Keratinocyte (primary cell): Measurements from ENCODE around the gene PLXNA2. TPM values are rescaled to one million over a fixed set of nuclear protein-coding genes. Genes with fewer than 3 reads are reported as not detected.
A peak's percentile ranks its signal among the peaks of the same experiment; 100 is the strongest.

Experiments used
- DNase-seq: peaks from one replicate; pipeline ENCODE4 v3.0.0-alpha.2; 2011; ENCODE audit warnings: low read depth, missing footprints, low spot score
- FAIRE-seq: peaks from 2 replicates; lab custom pipeline; 2011; peaks lifted over from hg19 to GRCh38; lab: Jason Lieb, UNC
- H2AFZ ChIP-seq: 2 replicates; pipeline ENCODE4 v1.6.0; 2012; ENCODE audit warnings: low read length, control low read depth, inconsistent platforms; ENCODE audit not compliant: control insufficient read depth
- H3K27ac ChIP-seq: 2 replicates; pipeline ENCODE4 v1.5.1; 2011; ENCODE audit warnings: low read length; ENCODE audit not compliant: control insufficient read depth, insufficient read depth
- H3K27me3 ChIP-seq: 3 replicates; pipeline ENCODE4 v1.6.0; 2011; ENCODE audit warnings: low read length; ENCODE audit not compliant: control insufficient read depth, insufficient read depth; ENCODE audit errors: extremely low read depth
- H3K36me3 ChIP-seq, 2 experiments: 2 replicates in 1 of 2; 3 replicates in 1 of 2; pipeline ENCODE4 v1.5.1; 2011; ENCODE audit warnings: low read length in 2 of 2, mild to moderate bottlenecking in 1 of 2; ENCODE audit not compliant: control insufficient read depth in 2 of 2, insufficient read depth in 2 of 2; ENCODE audit errors: extremely low read depth in 1 of 2
- H3K4me1 ChIP-seq: 3 replicates; pipeline ENCODE4 v1.5.1; 2011; ENCODE audit warnings: low read length; ENCODE audit not compliant: control insufficient read depth, insufficient read depth; ENCODE audit errors: extremely low read depth
- H3K4me2 ChIP-seq: 3 replicates; pipeline ENCODE4 v1.6.0; 2011; ENCODE audit warnings: low read depth, low read length; ENCODE audit not compliant: control insufficient read depth, insufficient read depth; ENCODE audit errors: extremely low read depth
- H3K4me3 ChIP-seq, 3 experiments: fragments of 200-600 bp in 1 of 3; sonication (generic) in 1 of 3; 2 replicates in 2 of 3; 3 replicates in 1 of 3; pipeline ENCODE4 v1.5.1; 2011 to 2016; ENCODE audit warnings: low read length in 3 of 3, mild to moderate bottlenecking in 3 of 3, control low read depth in 2 of 3, inconsistent platforms in 1 of 3, low read depth in 1 of 3, mixed read lengths in 1 of 3, mixed run types in 1 of 3, moderate library complexity in 1 of 3; ENCODE audit not compliant: control insufficient read depth in 2 of 3, insufficient read depth in 2 of 3; ENCODE audit errors: extremely low read depth in 1 of 3
- H3K79me2 ChIP-seq: 2 replicates; pipeline ENCODE4 v1.6.0; 2012; ENCODE audit warnings: low read length; ENCODE audit not compliant: control insufficient read depth, insufficient read depth
- H3K9ac ChIP-seq: 3 replicates; pipeline ENCODE4 v1.6.0; 2011; ENCODE audit warnings: low read length; ENCODE audit not compliant: control insufficient read depth, insufficient read depth; ENCODE audit errors: extremely low read depth
- H3K9me1 ChIP-seq: 3 replicates; pipeline ENCODE4 v1.6.0; 2011; ENCODE audit warnings: low read length; ENCODE audit not compliant: control insufficient read depth, insufficient read depth; ENCODE audit errors: extremely low read depth
- H3K9me3 ChIP-seq: 2 replicates; pipeline ENCODE4 v1.5.1; 2012; ENCODE audit warnings: low read depth, low read length; ENCODE audit not compliant: control insufficient read depth
- H4K20me1 ChIP-seq: 3 replicates; pipeline ENCODE4 v1.6.0; 2011; ENCODE audit warnings: low read length; ENCODE audit not compliant: control insufficient read depth, insufficient read depth; ENCODE audit errors: extremely low read depth
- CTCF ChIP-seq, 3 experiments: IDR thresholded peaks in 1 of 3; conservative IDR thresholded peaks in 1 of 3; optimal IDR thresholded peaks in 1 of 3; 2 replicates in 2 of 3; 3 replicates in 1 of 3; pipeline versions ENCODE3 to v1.5.1; 2011; ENCODE audit warnings: low read length in 3 of 3, mild to moderate bottlenecking in 3 of 3, moderate library complexity in 2 of 3, control low read depth in 1 of 3, inconsistent platforms in 1 of 3; ENCODE audit not compliant: insufficient read depth in 2 of 3; ENCODE audit errors: extremely low read depth in 1 of 3
- EZH2 ChIP-seq: IDR thresholded peaks from one replicate; pipeline ENCODE4 v1.6.1; 2012; ENCODE audit warnings: inconsistent platforms, mild to moderate bottlenecking, low read length, moderate library complexity
- dilution Hi-C: fragments of 300-500 bp; cut with MboI; formaldehyde crosslinking; loops from one replicate; pipeline ENCODE4 v1.7.0; 2020; ENCODE audit warnings: low sequenced_read_pairs; ENCODE audit not compliant: extremely low pct_ligation_motif_present
- polyA plus RNA-seq, 5 experiments: library from polyadenylated mRNA; depleted of rRNA in 3 of 5; stranded (reverse) in 3 of 5; stranded (forward) in 1 of 5; unstranded in 1 of 5; fragments of >200 nt; gene quantifications; 1 replicate in 1 of 5; 2 replicates in 3 of 5; 3 replicates in 1 of 5; pipeline versions ENCODE4 v1.2.1 to v1.2.3, GENCODE V29; 2011 to 2012; ENCODE audit warnings: missing spikeins in 2 of 5, low read depth in 1 of 5, low replicate concordance in 1 of 5

PLXNA2 gene
- polyA plus RNA-seq, 1 donor (not counting 4 experiments of a cell fraction or from before 2014, with no cell fraction given): 6.7 TPM

- no peaks in the 10 kb centered on the region for H3K9me1 ChIP-seq
- no peaks in the 10 kb centered on the region for H3K9me3 ChIP-seq
- no peaks in the 10 kb centered on the region for H3K4me1 ChIP-seq
- no peaks in the 10 kb centered on the region for H3K79me2 ChIP-seq
- no peak overlapping the region for H3K9ac ChIP-seq
- no peak overlapping the region for H3K4me3 ChIP-seq
- no peak for DNase-seq
- no peaks in the 10 kb centered on the region for H3K27me3 ChIP-seq
- no peak overlapping the region for H2AFZ ChIP-seq
- TF ChIP-seq CTCF (optimal IDR thresholded peaks at IDR 0.05 in 1 of 3, IDR thresholded peaks at IDR 0.05 in 1 of 3, conservative IDR thresholded peaks at IDR 0.05 in 1 of 3; ENCODE audit: extremely low read depth in 1 of 3, insufficient read depth in 2 of 3, low read length in 3 of 3): no peak
- no peak for TF ChIP-seq EZH2
- H4K20me1 ChIP-seq: no peaks in the 10 kb centered on the region
- no peak overlapping the region for H3K27ac ChIP-seq
- dilution Hi-C loops: no loop called here
- H3K4me2 ChIP-seq: no peak overlapping the region
- H3K36me3 ChIP-seq: peaks cover 8 to 21% of the 10 kb centered on the region in 2 experiments
- peak; percentile 9 for FAIRE-seq
Observed at GRCh38 chr1:208142590-208143382, 101.4 kb downstream of the PLXNA2 start.

- DNase-seq (no peak), FAIRE-seq (no peak)
- no peak for TF ChIP-seq CTCF (optimal IDR thresholded peaks at IDR 0.05 in 1 of 3, IDR thresholded peaks at IDR 0.05 in 1 of 3, conservative IDR thresholded peaks at IDR 0.05 in 1 of 3; ENCODE audit: extremely low read depth in 1 of 3, insufficient read depth in 2 of 3, low read length in 3 of 3)
- no peak for TF ChIP-seq EZH2
- Histone ChIP-seq H3K9me1 (no peaks in the 10 kb centered on the region), H3K27me3 (no peaks in the 10 kb centered on the region), H3K9ac (no peak overlapping the region), H3K27ac (no peak overlapping the region), H2AFZ (no peak overlapping the region), H3K4me3 (no peak overlapping the region), H3K79me2 (no peaks in the 10 kb centered on the region), H3K4me1 (no peaks in the 10 kb centered on the region), H3K36me3 (peaks cover 8 to 24% of the 10 kb centered on the region in 2 experiments), H3K9me3 (no peaks in the 10 kb centered on the region), H3K4me2 (no peak overlapping the region), H4K20me1 (no peaks in the 10 kb centered on the region)
- dilution Hi-C loops: no loop called here
Observed at GRCh38 chr1:208141610-208142192, 102.5 kb downstream of the PLXNA2 start.
